SK-N-SH (cell line): ENCODE data around the gene ST6GALNAC6. TPM values are rescaled to one million over a fixed set of nuclear protein-coding genes. Genes with fewer than 3 reads are reported as not detected.
A peak's percentile ranks its signal among the peaks of the same experiment; 100 is the strongest.

Source experiments
- EP300 ChIP-seq, 2 experiments: IDR thresholded peaks; 2 replicates each; pipeline versions ENCODE4 v1.4.0 to v1.6.1; 2012; ENCODE audit warnings: borderline replicate concordance in 1 of 2, low read depth in 1 of 2, low read length in 1 of 2
- EZH2phosphoT487 ChIP-seq: fragments of 200-600 bp; sonication (generic); IDR thresholded peaks from 2 replicates; pipeline ENCODE4 v1.6.1; 2017; ENCODE audit warnings: low read depth, mixed run types, mild to moderate bottlenecking, antibody characterized with exemption, moderate library complexity, borderline replicate concordance
- FOSL2 ChIP-seq: IDR thresholded peaks from 2 replicates; pipeline ENCODE4 v1.4.0; 2012; ENCODE audit warnings: low read depth, mild to moderate bottlenecking, moderate library complexity, borderline replicate concordance
- GABPA ChIP-seq: IDR thresholded peaks from 2 replicates; pipeline ENCODE4 v1.4.0; 2012; ENCODE audit warnings: low read depth, mild to moderate bottlenecking
- GATA2 ChIP-seq: sonication (generic); formaldehyde crosslinking; IDR thresholded peaks from 2 replicates; pipeline ENCODE4 v1.5.0; 2020; ENCODE audit warnings: mild to moderate bottlenecking, missing genetic modification reagents
- IRF3 ChIP-seq: fragments of 150-350 bp; IDR thresholded peaks from 2 replicates; pipeline ENCODE4 v1.6.1; 2016; ENCODE audit warnings: mild to moderate bottlenecking, low read depth, low read length
- MEF2A ChIP-seq: IDR thresholded peaks from 2 replicates; pipeline ENCODE4 v1.4.0; 2012; ENCODE audit warnings: low read depth, borderline replicate concordance
- MXI1 ChIP-seq: IDR thresholded peaks from 2 replicates; pipeline ENCODE4 v1.6.1; 2012; ENCODE audit warnings: mild to moderate bottlenecking, low read depth, low read length, improper control_type of control experiment
- REST ChIP-seq: IDR thresholded peaks from 2 replicates; pipeline ENCODE4 v1.6.1; 2012; ENCODE audit warnings: mild to moderate bottlenecking, low read depth, low read length, moderate library complexity
- RFX5 ChIP-seq: IDR thresholded peaks from 2 replicates; pipeline ENCODE4 v1.6.1; 2012; ENCODE audit warnings: mild to moderate bottlenecking, improper control_type of control experiment, low read length
- SMC3 ChIP-seq: IDR thresholded peaks from 2 replicates; pipeline ENCODE4 v1.6.1; 2012; ENCODE audit warnings: low read depth, low read length, improper control_type of control experiment
- USF2 ChIP-seq: fragments of 150-350 bp; IDR thresholded peaks from 2 replicates; pipeline ENCODE4 v1.6.1; 2017; ENCODE audit warnings: antibody characterized with exemption, low read length, low read depth, borderline replicate concordance
- YY1 ChIP-seq: IDR thresholded peaks from 2 replicates; pipeline ENCODE4 v1.4.0; 2012; ENCODE audit warnings: low read depth, mild to moderate bottlenecking
- ZBTB33 ChIP-seq: IDR thresholded peaks from 2 replicates; pipeline ENCODE4 v1.4.0; 2012; ENCODE audit warnings: low read depth, borderline replicate concordance
- polyA plus RNA-seq, 3 experiments: library from polyadenylated mRNA; depleted of rRNA; stranded (reverse); fragments of >200 nt; gene quantifications; 2 replicates each; pipeline ENCODE4 v1.2.3, GENCODE V29; 2012

ST6GALNAC6 gene
- polyA plus RNA-seq, 1 of the 3 experiments (the other 2 are of a cell fraction), result 34.8 TPM

GRCh38 chr9:127838375-127839078, 60.9 kb downstream of the ST6GALNAC6 start (continued):
- TF ChIP-seq USF2 (no peak), GABPA (peak; percentile 51), REST (0 out of 2 replicates have a peak, but pooled peaks have one; percentile 9), EP300 (IDR thresholded peaks at IDR 0.05; ENCODE audit: borderline replicate concordance in 1 of 2, low read depth in 1 of 2, low read length in 1 of 2) (no peak; a peak in 1 of 4 replicates), FOSL2 (peak; percentile 79), ZBTB33 (0 out of 2 replicates have a peak, but pooled peaks have one; percentile 18), RFX5 (no peak), MEF2A (no peak), IRF3 (no peak), EZH2phosphoT487 (no peak), MXI1 (no peak), SMC3 (no peak), YY1 (peak; percentile 42; the same call in 1 of the 2 replicates), GATA2 (CRISPR knock-in tag) (no peak)
